SK-N-SH (cell line): ENCODE measurements around the gene CAPZA2. TPM values are rescaled to one million over a fixed set of nuclear protein-coding genes. Genes with fewer than 3 reads are reported as not detected.

Experiments
- CTCF ChIA-PET: fragments of 300-600, 350-600 bp; formaldehyde crosslinking; extraction: SDS; loops from one replicate; lab custom pipeline; 2021; lab: Yijun Ruan, JAX
- POLR2A ChIA-PET: fragments of 350-600 bp; sonication (Branson Sonifier 250); formaldehyde crosslinking; extraction: SDS; loops from one replicate; lab custom pipeline; 2020; ENCODE audit warnings: antibody characterized with exemption, inconsistent platforms; lab: Yijun Ruan, JAX
- DNase-seq: peaks from one replicate; pipeline ENCODE4 v3.0.0; 2012
- H2AFZ ChIP-seq: fragments of 200-600 bp; sonication (generic); 2 replicates; pipeline ENCODE4 v1.8.1; 2016; ENCODE audit warnings: antibody characterized with exemption, mild to moderate bottlenecking, low read depth
- H3F3A ChIP-seq: fragments of 200-600 bp; sonication (generic); replicated peaks from 2 replicates; pipeline ENCODE3; 2016; ENCODE audit warnings: antibody characterized with exemption, mild to moderate bottlenecking; ENCODE audit not compliant: insufficient read depth
- H3K27ac ChIP-seq, 2 experiments: fragments of 200-500 bp in 1 of 2; fragments of 200-600 bp in 1 of 2; sonication (Bioruptor generic) in 1 of 2; sonication (generic), shearing (Covaris generic) in 1 of 2; 2 replicates each; pipeline versions ENCODE4 v1.5.1 to v1.6.1; 2014 to 2016; ENCODE audit warnings: low read depth in 2 of 2, inconsistent platforms in 1 of 2, low read length in 1 of 2, mild to moderate bottlenecking in 1 of 2, mixed read lengths in 1 of 2
- H3K27me3 ChIP-seq: fragments of 200-600 bp; sonication (generic), shearing (Covaris generic); 2 replicates; pipeline ENCODE4 v1.6.1; 2016; ENCODE audit warnings: mixed run types; ENCODE audit not compliant: insufficient read depth
- H3K36me3 ChIP-seq, 2 experiments: fragments of 200-500 bp in 1 of 2; fragments of 200-600 bp in 1 of 2; sonication (Bioruptor generic) in 1 of 2; sonication (generic) in 1 of 2; replicated peaks in 1 of 2; 2 replicates each; pipeline versions ENCODE3 to v1.5.1; 2014 to 2016; ENCODE audit warnings: low read length in 1 of 2, mild to moderate bottlenecking in 1 of 2; ENCODE audit not compliant: insufficient read depth in 2 of 2, control insufficient read depth in 1 of 2
- H3K4me1 ChIP-seq, 2 experiments: fragments of 200-500 bp in 1 of 2; fragments of 200-600 bp in 1 of 2; sonication (Bioruptor generic) in 1 of 2; sonication (generic), shearing (Covaris generic) in 1 of 2; 2 replicates each; pipeline versions ENCODE4 v1.5.1 to v1.6.1; 2014 to 2016; ENCODE audit warnings: low read depth in 1 of 2, low read length in 1 of 2, mixed run types in 1 of 2; ENCODE audit not compliant: insufficient read depth in 2 of 2, control insufficient read depth in 1 of 2
- H3K4me2 ChIP-seq: fragments of 200-600 bp; sonication (generic), shearing (Covaris generic); 2 replicates; pipeline ENCODE4 v1.6.1; 2017; ENCODE audit warnings: mixed run types
- H3K4me3 ChIP-seq, 2 experiments: fragments of 200-500 bp in 1 of 2; fragments of 200-600 bp in 1 of 2; sonication (Bioruptor generic) in 1 of 2; sonication (generic), shearing (Covaris generic) in 1 of 2; 2 replicates each; pipeline versions ENCODE4 v1.5.1 to v1.8.1; 2014 to 2016; ENCODE audit warnings: low read depth in 2 of 2, inconsistent platforms in 1 of 2, low read length in 1 of 2, mild to moderate bottlenecking in 1 of 2, mixed read lengths in 1 of 2, moderate library complexity in 1 of 2
- H3K79me2 ChIP-seq: fragments of 200-600 bp; sonication (generic); 2 replicates; pipeline ENCODE4 v1.8.1; 2017; ENCODE audit warnings: mild to moderate bottlenecking; ENCODE audit not compliant: insufficient read depth
- H3K9ac ChIP-seq: fragments of 200-600 bp; sonication (generic); 2 replicates; pipeline ENCODE4 v1.6.1; 2017; ENCODE audit warnings: mixed run types
- H3K9me2 ChIP-seq: fragments of 200-600 bp; sonication (generic); 2 replicates; pipeline ENCODE4 v1.6.1; 2017; ENCODE audit warnings: mixed run types
- H3K9me3 ChIP-seq: fragments of 200-600 bp; sonication (generic); 2 replicates; pipeline ENCODE4 v1.6.1; 2017; ENCODE audit warnings: mixed run types, mild to moderate bottlenecking, moderate library complexity
- H4K20me1 ChIP-seq: fragments of 200-600 bp; sonication (generic); 2 replicates; pipeline ENCODE4 v1.6.1; 2017; ENCODE audit warnings: mild to moderate bottlenecking, mixed run types; ENCODE audit not compliant: insufficient read depth
- CHD2 ChIP-seq: fragments of 150-350 bp; IDR thresholded peaks from 2 replicates; pipeline ENCODE4 v1.6.1; 2018; ENCODE audit warnings: low read length; ENCODE audit not compliant: partially characterized antibody
- ELF1 ChIP-seq: IDR thresholded peaks from 2 replicates; pipeline ENCODE4 v1.4.0; 2012
- EZH2phosphoT487 ChIP-seq: fragments of 200-600 bp; sonication (generic); IDR thresholded peaks from 2 replicates; pipeline ENCODE4 v1.6.1; 2017; ENCODE audit warnings: low read depth, mixed run types, mild to moderate bottlenecking, antibody characterized with exemption, moderate library complexity, borderline replicate concordance
- FOXJ3 ChIP-seq: sonication (generic); formaldehyde crosslinking; IDR thresholded peaks from 2 replicates; pipeline ENCODE4 v1.5.1; 2020; ENCODE audit warnings: mild to moderate bottlenecking, missing genetic modification reagents
- GATA2 ChIP-seq: sonication (generic); formaldehyde crosslinking; IDR thresholded peaks from 2 replicates; pipeline ENCODE4 v1.5.0; 2020; ENCODE audit warnings: mild to moderate bottlenecking, missing genetic modification reagents
- JUND ChIP-seq: IDR thresholded peaks from 2 replicates; pipeline ENCODE4 v1.4.0; 2012
- MXI1 ChIP-seq: IDR thresholded peaks from 2 replicates; pipeline ENCODE4 v1.6.1; 2012; ENCODE audit warnings: mild to moderate bottlenecking, low read depth, low read length, improper control_type of control experiment
- NRF1 ChIP-seq: IDR thresholded peaks from 2 replicates; pipeline ENCODE4 v1.6.1; 2012; ENCODE audit warnings: low read depth, mild to moderate bottlenecking, low read length
- RCOR1 ChIP-seq: fragments of 150-350 bp; IDR thresholded peaks from 2 replicates; pipeline ENCODE4 v1.6.1; 2017; ENCODE audit warnings: antibody characterized with exemption, low read length
- RFX5 ChIP-seq: IDR thresholded peaks from 2 replicates; pipeline ENCODE4 v1.6.1; 2012; ENCODE audit warnings: mild to moderate bottlenecking, improper control_type of control experiment, low read length
- SMC3 ChIP-seq: IDR thresholded peaks from 2 replicates; pipeline ENCODE4 v1.6.1; 2012; ENCODE audit warnings: low read depth, low read length, improper control_type of control experiment
- TCF12 ChIP-seq: IDR thresholded peaks from 2 replicates; pipeline ENCODE4 v1.4.0; 2012
- TEAD4 ChIP-seq: IDR thresholded peaks from 2 replicates; pipeline ENCODE4 v1.4.0; 2012; ENCODE audit warnings: mild to moderate bottlenecking, borderline replicate concordance; ENCODE audit not compliant: insufficient read depth
- USF2 ChIP-seq: fragments of 150-350 bp; IDR thresholded peaks from 2 replicates; pipeline ENCODE4 v1.6.1; 2017; ENCODE audit warnings: antibody characterized with exemption, low read length, low read depth, borderline replicate concordance
- WGBS: methylation state at CpG from one replicate; pipeline ENCODE4 v1.1.6; 2017; ENCODE audit warnings: low lambda C conversion rate; 5-methylcytosine and 5-hydroxymethylcytosine counted together
- polyA plus RNA-seq, 3 experiments: library from polyadenylated mRNA; depleted of rRNA; stranded (reverse); fragments of >200 nt; gene quantifications; 2 replicates each; pipeline ENCODE4 v1.2.3, GENCODE V29; 2012
- TF ChIP-seq, protein P1 (sequence below): IDR thresholded peaks from 2 replicates; pipeline ENCODE4 v1.4.0; 2012; ENCODE audit warnings: low read depth
- TF ChIP-seq, protein P2 (sequence below): fragments of 150-350 bp; IDR thresholded peaks from 2 replicates; pipeline ENCODE4 v1.6.1; 2016; ENCODE audit warnings: mild to moderate bottlenecking, low read depth, low read length

CAPZA2 gene
- polyA plus RNA-seq, 1 of the 3 experiments (the other 2 are of a cell fraction), result 44.6 TPM

GRCh38 chr7:116877443-116878217, 15.2 kb downstream of the CAPZA2 start (continued):
- TF ChIP-seq FOXJ3 (CRISPR knock-in tag), result no peak
- no peak for TF ChIP-seq TCF12
- TF ChIP-seq MXI1, result no peak
- TF ChIP-seq, protein P1, sequence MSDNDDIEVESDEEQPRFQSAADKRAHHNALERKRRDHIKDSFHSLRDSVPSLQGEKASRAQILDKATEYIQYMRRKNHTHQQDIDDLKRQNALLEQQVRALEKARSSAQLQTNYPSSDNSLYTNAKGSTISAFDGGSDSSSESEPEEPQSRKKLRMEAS, result no peak
- no peak for TF ChIP-seq CHD2
- TF ChIP-seq ELF1, result no peak
- TF ChIP-seq GATA2 (CRISPR knock-in tag), result no peak
- no peak for TF ChIP-seq USF2

DNA sequence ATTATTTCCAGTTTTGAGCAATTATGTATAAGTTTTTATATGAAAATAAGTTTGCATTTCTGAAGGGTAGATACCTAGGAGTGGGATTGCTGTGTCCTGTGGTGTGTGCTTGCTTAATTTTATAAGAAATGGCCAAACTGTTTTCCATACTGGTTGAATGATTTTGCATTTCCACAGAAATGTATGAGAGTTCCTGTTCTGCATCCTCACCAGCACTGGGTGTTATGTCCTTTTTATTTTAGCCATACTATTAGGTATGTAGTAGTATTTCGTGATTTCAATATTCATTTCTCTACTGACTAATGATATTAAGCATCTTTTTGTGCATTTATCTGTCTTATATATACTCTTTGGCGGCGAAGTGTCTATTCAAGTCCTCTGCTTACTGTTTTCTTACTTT, 22.3 kb downstream of the CAPZA2 start:
- H3K9ac ChIP-seq, result no peak overlapping the region
- H4K20me1 ChIP-seq, result peaks cover 77% of the 10 kb centered on the region
- H3K27me3 ChIP-seq, result no peaks in the 10 kb centered on the region
- H3K9me2 ChIP-seq, result no peaks in the 10 kb centered on the region
- 99% methylated on average over 3 of the region's 3 CpGs for WGBS
- no peak for DNase-seq
- H3K27ac ChIP-seq, result no peak overlapping the region
- ChIA-PET CTCF (interaction anchor here (2.1 kb wide), 1 partner anchor 12 kb away, joined by 6 read pairs; no protein-coding TSS in a partner anchor), POLR2A (no interaction called here)
- H2AFZ ChIP-seq, result no peak overlapping the region
- H3K79me2 ChIP-seq, result peaks cover 99% of the 10 kb centered on the region
- no peaks in the 10 kb centered on the region; a peak in 1 of 4 replicates for H3K4me1 ChIP-seq
- no peak for TF ChIP-seq TCF12
- no peak for TF ChIP-seq EZH2phosphoT487
- no peak for TF ChIP-seq TEAD4
- TF ChIP-seq JUND, result no peak
- TF ChIP-seq NRF1, result no peak
- no peak for TF ChIP-seq SMC3
- TF ChIP-seq RFX5, result no peak
- no peak for TF ChIP-seq RCOR1
- TF ChIP-seq, protein P2, sequence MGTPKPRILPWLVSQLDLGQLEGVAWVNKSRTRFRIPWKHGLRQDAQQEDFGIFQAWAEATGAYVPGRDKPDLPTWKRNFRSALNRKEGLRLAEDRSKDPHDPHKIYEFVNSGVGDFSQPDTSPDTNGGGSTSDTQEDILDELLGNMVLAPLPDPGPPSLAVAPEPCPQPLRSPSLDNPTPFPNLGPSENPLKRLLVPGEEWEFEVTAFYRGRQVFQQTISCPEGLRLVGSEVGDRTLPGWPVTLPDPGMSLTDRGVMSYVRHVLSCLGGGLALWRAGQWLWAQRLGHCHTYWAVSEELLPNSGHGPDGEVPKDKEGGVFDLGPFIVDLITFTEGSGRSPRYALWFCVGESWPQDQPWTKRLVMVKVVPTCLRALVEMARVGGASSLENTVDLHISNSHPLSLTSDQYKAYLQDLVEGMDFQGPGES, result no peak
- TF ChIP-seq MXI1, result no peak
- H3K4me3 ChIP-seq, result no peak overlapping the region
- no peak overlapping the region for H3K4me2 ChIP-seq
- peaks cover 21 to 51% of the 10 kb centered on the region in 2 experiments for H3K36me3 ChIP-seq
- no peaks in the 10 kb centered on the region for H3F3A ChIP-seq
- H3K9me3 ChIP-seq, result no peaks in the 10 kb centered on the region
